Left lung (tissue), 14 donors: ENCODE data around the gene NAT14. TPM values are rescaled to one million over a fixed set of nuclear protein-coding genes. Genes with fewer than 3 reads are reported as not detected.

ENCODE experiments used
- ATAC-seq: fragments of 200-7000 bp; cut with Tn5 transposase; one replicate; pipeline ENCODE4 v1.9.1; 2020; ENCODE audit warnings: moderate library complexity
- DNase-seq, 4 donors: peaks; one replicate each; pipeline ENCODE4 v3.0.0-alpha.2; 2013 to 2020
- H3K27ac ChIP-seq, 2 donors: fragments of 200-600 bp; sonication (generic) in 1 of 2; one replicate each; pipeline versions ENCODE4 v1.5.0 to v1.8.0; 2020 to 2021
- H3K27me3 ChIP-seq, 2 donors: fragments of 200-600 bp; sonication (generic) in 1 of 2; one replicate each; pipeline versions ENCODE4 v1.5.0 to v1.8.0; 2020 to 2021
- H3K36me3 ChIP-seq, 2 donors: fragments of 200-600 bp; sonication (generic) in 1 of 2; one replicate each; pipeline versions ENCODE4 v1.5.0 to v1.8.0; 2020 to 2021
- H3K4me1 ChIP-seq, 2 donors: fragments of 200-600 bp; one replicate each; pipeline ENCODE4 v1.8.0; 2021
- H3K4me3 ChIP-seq, 2 donors: fragments of 200-600 bp; sonication (generic) in 1 of 2; one replicate each; pipeline versions ENCODE4 v1.5.0 to v1.8.0; 2020 to 2021; ENCODE audit warnings: mild to moderate bottlenecking in 1 of 2
- H3K9me3 ChIP-seq, 2 donors: fragments of 200-600 bp; sonication (generic) in 1 of 2; one replicate each; pipeline versions ENCODE4 v1.5.0 to v1.8.0; 2020 to 2021
- CTCF ChIP-seq, 2 donors: fragments of 200-600 bp; sonication (generic) in 1 of 2; IDR thresholded peaks; one replicate each; pipeline versions ENCODE4 v1.5.0 to v1.8.0; 2021; ENCODE audit warnings: antibody characterized with exemption in 2 of 2
- intact Hi-C, 2 donors: fragments of 100-400 bp; cut with DNase I; formaldehyde crosslinking; loops; one replicate each; pipeline versions ENCODE4 v1.11.2 to v1.14.2; 2022
- long read RNA-seq, 12 donors: library from polyadenylated mRNA in 2 of 12; unstranded in 2 of 12; transcript quantifications; one replicate each; pipeline ENCODE4 v2.0.0 and lab custom pipeline, GENCODE V29; 2019 to 2026
- polyA plus RNA-seq, 6 donors: library from polyadenylated mRNA; unstranded; fragments of 120-200 nt; gene quantifications; one replicate each; pipeline ENCODE4 v1.2.1, GENCODE V29; 2013; ENCODE audit not compliant: insufficient read length in 6 of 6
- total RNA-seq, 2 donors: library from RNA; stranded (reverse); fragmentation: NEBNext Ultra II Directional; extraction: Animal tissue kit (Norgen Biotek cat#: 25700); gene quantifications; one replicate each; pipeline ENCODE4 v1.2.1, GENCODE V29; 2021
- donor health status: DM: no; HTN: yes; CAD: no.
- donor health status: DM: no; HTN: no; CAD: no.

The NAT14 gene, protein sequence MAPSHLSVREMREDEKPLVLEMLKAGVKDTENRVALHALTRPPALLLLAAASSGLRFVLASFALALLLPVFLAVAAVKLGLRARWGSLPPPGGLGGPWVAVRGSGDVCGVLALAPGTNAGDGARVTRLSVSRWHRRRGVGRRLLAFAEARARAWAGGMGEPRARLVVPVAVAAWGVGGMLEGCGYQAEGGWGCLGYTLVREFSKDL
- 10 to 100 TPM; 22.9 to 37.2 TPM for total RNA-seq
- 10 to 100 TPM; 34.7 to 46.6 (median 41.3) TPM for polyA plus RNA-seq
- long read RNA-seq, donor 1, transcript NAT14-201 (3 exons, 1,536 nt), result major isoform, 38 of 42 reads
- long read RNA-seq, donor 1, partial matches to known transcripts, result 0 of 42 reads
- long read RNA-seq, donor 1, other reads (novel, unspliced or antisense), result 0 of 42 reads
- long read RNA-seq, donor 2, transcript NAT14-201 (3 exons, 1,536 nt), result major isoform, 15 of 17 reads
- long read RNA-seq, donor 2, partial matches to known transcripts, result 0 of 17 reads
- long read RNA-seq, donor 2, other reads (novel, unspliced or antisense), result 0 of 17 reads
- long read RNA-seq, donor 3, transcript NAT14-201 (3 exons, 1,536 nt), result major isoform, 17 of 18 reads
- long read RNA-seq, donor 3, partial matches to known transcripts, result 0 of 18 reads
- long read RNA-seq, donor 3, other reads (novel, unspliced or antisense), result 0 of 18 reads
- long read RNA-seq, donor 4, partial matches to known transcripts, result 0 of 2 reads
- long read RNA-seq, donor 4, other reads (novel, unspliced or antisense), result 1 of 2 reads
- long read RNA-seq, donor 5, transcript NAT14-201 (3 exons, 1,536 nt), result major isoform, 27 of 67 reads
- long read RNA-seq, donor 5, partial matches to known transcripts, result 39 of 67 reads
- long read RNA-seq, donor 5, other reads (novel, unspliced or antisense), result 0 of 67 reads
- long read RNA-seq, donor 6, transcript NAT14-201 (3 exons, 1,536 nt), result major isoform, 24 of 28 reads
- long read RNA-seq, donor 6, partial matches to known transcripts, result 0 of 28 reads
- long read RNA-seq, donor 6, other reads (novel, unspliced or antisense), result 0 of 28 reads
- long read RNA-seq, donor 7, transcript NAT14-201 (3 exons, 1,536 nt), result major isoform, 8 of 9 reads
- long read RNA-seq, donor 7, partial matches to known transcripts, result 0 of 9 reads
- long read RNA-seq, donor 7, other reads (novel, unspliced or antisense), result 0 of 9 reads
- long read RNA-seq, donor 8, transcript NAT14-201 (3 exons, 1,536 nt), result major isoform, 9 of 12 reads
- long read RNA-seq, donor 8, partial matches to known transcripts, result 0 of 12 reads
- long read RNA-seq, donor 8, other reads (novel, unspliced or antisense), result 0 of 12 reads
- long read RNA-seq, donor 9, result 0 reads
- long read RNA-seq, donor 10, partial matches to known transcripts, result 0 of 1 reads
- long read RNA-seq, donor 10, other reads (novel, unspliced or antisense), result 1 of 1 reads
- long read RNA-seq, donor 11, result 0 reads
- long read RNA-seq, donor 12, transcript NAT14-201 (3 exons, 1,536 nt), result major isoform, 19 of 22 reads
- long read RNA-seq, donor 12, partial matches to known transcripts, result 0 of 22 reads
- long read RNA-seq, donor 12, other reads (novel, unspliced or antisense), result 0 of 22 reads

- intact Hi-C loops, result no loop called here
- peaks cover 0 to 36% of the 10 kb centered on the region in 2 donors for H3K36me3 ChIP-seq
- TF ChIP-seq CTCF (IDR thresholded peaks at IDR 0.05), result no peak
- peak within 1 kb of the TSS; percentile 34 to 51 for H3K4me3 ChIP-seq
- peaks cover 16 to 30% of the 10 kb centered on the region in 2 donors for H3K4me1 ChIP-seq
- H3K27me3 ChIP-seq, result peaks cover 0 to 29% of the 10 kb centered on the region in 2 donors
- peak within 1 kb of the TSS; percentile 70 to 90 for H3K27ac ChIP-seq
- no peaks in the 10 kb centered on the region for H3K9me3 ChIP-seq
- peak; percentile 42 for ATAC-seq
- DNase-seq, result peak in 3 of 4 donors; percentile 81 to 85 (median 82)
Observed at GRCh38 chr19:55484593-55485438, at the start of gene NAT14. NAT14 (plus strand) TSS chr19:55485188; CDS start chr19:55485709, 521 bp downstream.

DNA sequence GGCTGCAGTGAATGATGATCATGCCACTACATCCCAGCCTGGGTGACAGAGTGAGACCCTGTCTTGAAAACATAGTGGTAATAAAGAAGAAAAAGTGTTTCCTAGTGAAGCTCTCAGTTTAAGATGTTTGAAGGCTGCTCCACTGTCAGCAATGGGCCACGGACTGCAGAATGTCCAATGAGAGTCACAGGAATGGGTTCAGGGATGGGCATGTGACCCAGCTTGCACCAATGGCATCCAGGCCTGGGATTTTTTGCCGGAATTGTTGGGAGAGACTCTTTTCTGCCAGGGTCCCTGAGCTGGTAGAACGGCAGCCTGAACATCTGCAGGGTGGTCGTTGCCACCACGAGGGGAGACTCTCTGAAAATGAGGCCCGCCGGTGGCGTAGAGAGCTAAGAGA lies 48.1 kb upstream of the NAT14 start:
- no peak for TF ChIP-seq CTCF (IDR thresholded peaks at IDR 0.05)
- Histone ChIP-seq H3K9me3 (no peaks in the 10 kb centered on the region), H3K27ac (no peak overlapping the region), H3K4me1 (peaks cover 0 to 10% of the 10 kb centered on the region in 2 donors), H3K36me3 (no peaks in the 10 kb centered on the region), H3K27me3 (peaks cover 45 to 83% of the 10 kb centered on the region in 2 donors), H3K4me3 (no peak overlapping the region)
- no peak for ATAC-seq
- DNase-seq, result no peak
- intact Hi-C loops, result no loop called here

GRCh38 chr19:55437410-55437809 lies 47.6 kb upstream of the NAT14 start:
- no peak for TF ChIP-seq CTCF (IDR thresholded peaks at IDR 0.05)
- intact Hi-C loops, result no loop called here
- ATAC-seq (peak; percentile 97), DNase-seq (peak in 3 of 4 donors; percentile 48 to 75 (median 60))
- peaks cover 49 to 83% of the 10 kb centered on the region in 2 donors for H3K27me3 ChIP-seq
- no peaks in the 10 kb centered on the region for H3K36me3 ChIP-seq
- peaks cover 0 to 13% of the 10 kb centered on the region in 2 donors for H3K4me1 ChIP-seq
- H3K4me3 ChIP-seq, result no peak overlapping the region
- H3K27ac ChIP-seq, result no peak overlapping the region
- no peaks in the 10 kb centered on the region for H3K9me3 ChIP-seq

DNA sequence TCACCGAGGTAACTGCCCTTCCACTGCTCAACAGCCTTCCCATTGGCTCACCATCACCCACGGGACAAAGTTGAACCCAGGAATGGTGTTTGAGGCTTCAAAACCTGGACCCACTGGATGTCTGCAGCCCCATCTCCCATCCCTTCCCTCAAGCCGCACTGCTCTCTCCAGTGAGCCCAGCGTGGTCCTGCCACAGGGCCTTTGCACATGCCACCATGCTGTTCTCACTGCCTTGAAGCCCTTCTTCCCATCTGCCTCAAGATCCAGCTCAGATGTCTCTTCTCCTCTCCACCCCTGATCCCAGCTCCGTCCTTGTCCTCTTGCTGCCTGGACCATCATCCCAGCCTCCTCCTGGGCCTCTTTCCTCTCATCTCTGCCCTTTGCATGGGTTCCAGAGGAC lies 45.9 kb upstream of the NAT14 start:
- TF ChIP-seq CTCF (IDR thresholded peaks at IDR 0.05), result no peak
- DNase-seq (no peak), ATAC-seq (no peak)
- H3K4me1 ChIP-seq, result peaks cover 0 to 13% of the 10 kb centered on the region in 2 donors
- H3K4me3 ChIP-seq, result no peak overlapping the region
- H3K36me3 ChIP-seq, result no peaks in the 10 kb centered on the region
- H3K27ac ChIP-seq, result no peak overlapping the region
- H3K27me3 ChIP-seq, result peaks cover 47 to 84% of the 10 kb centered on the region in 2 donors
- intact Hi-C loops, result no loop called here
- H3K9me3 ChIP-seq, result no peaks in the 10 kb centered on the region
